Heart right ventricle (tissue), 16 donors: Measurements from ENCODE around the gene SLC19A1. TPM values are rescaled to one million over a fixed set of nuclear protein-coding genes. Genes with fewer than 3 reads are reported as not detected.

Experiments
- ATAC-seq, 8 donors: fragments of 200-7000 bp; cut with Tn5 transposase; one replicate each; pipeline ENCODE4 v1.9.1; 2020; ENCODE audit warnings: mild to moderate bottlenecking in 8 of 8, moderate library complexity in 8 of 8, moderate number of reproducible peaks in 1 of 8
- DNase-seq, 2 donors: peaks; one replicate each; pipeline ENCODE4 v3.0.0-alpha.2; 2020
- H3K27ac ChIP-seq, 10 donors: fragments of 200-600 bp; sonication (generic) in 2 of 10; one replicate each; pipeline versions ENCODE4 v1.5.0 to v1.8.0; 2020 to 2022; ENCODE audit warnings: mild to moderate bottlenecking in 3 of 10
- H3K27me3 ChIP-seq, 7 donors: fragments of 200-600 bp; one replicate each; pipeline ENCODE4 v1.8.0; 2021 to 2022; ENCODE audit warnings: mild to moderate bottlenecking in 2 of 7
- H3K36me3 ChIP-seq, 9 donors: fragments of 200-600 bp; sonication (generic) in 1 of 9; one replicate each; pipeline versions ENCODE4 v1.5.0 to v1.8.0; 2020 to 2022; ENCODE audit warnings: mild to moderate bottlenecking in 2 of 9
- H3K4me1 ChIP-seq, 9 donors: fragments of 200-600 bp; sonication (generic) in 1 of 9; one replicate each; pipeline versions ENCODE4 v1.5.0 to v1.8.0; 2020 to 2022; ENCODE audit warnings: mild to moderate bottlenecking in 4 of 9
- H3K4me3 ChIP-seq, 10 donors: fragments of 200-600 bp; sonication (generic) in 2 of 10; one replicate each; pipeline versions ENCODE4 v1.5.0 to v1.8.0; 2020 to 2022; ENCODE audit warnings: mild to moderate bottlenecking in 7 of 10, moderate library complexity in 2 of 10
- H3K9me3 ChIP-seq, 11 donors: fragments of 200-600 bp in 10 of 11; sonication (generic) in 2 of 11; one replicate each; pipeline versions ENCODE4 v1.5.0 to v1.8.0; 2013 to 2022; ENCODE audit warnings: mild to moderate bottlenecking in 2 of 11, control low read depth in 1 of 11, moderate library complexity in 1 of 11
- CTCF ChIP-seq, 9 donors: fragments of 200-600 bp; sonication (generic) in 2 of 9; IDR thresholded peaks; one replicate each; pipeline versions ENCODE4 v1.5.0 to v1.8.0; 2021 to 2022; ENCODE audit warnings: antibody characterized with exemption in 9 of 9, mild to moderate bottlenecking in 5 of 9, moderate library complexity in 1 of 9
- WGBS, 2 donors: extraction: QIAGEN DNeasy Blood & Tissue Kit; methylation state at CpG; one replicate each; pipeline ENCODE4 v1.1.7; 2013; ENCODE audit warnings: inconsistent platforms in 1 of 2; 5-methylcytosine and 5-hydroxymethylcytosine counted together
- intact Hi-C, 10 donors: fragments of 100-400 bp; cut with DNase I; formaldehyde crosslinking; loops; one replicate each; pipeline versions ENCODE4 v1.11.1 to v1.14.2; 2022
- polyA plus RNA-seq, 2 donors: library from polyadenylated mRNA; stranded (reverse); fragments of 200-250 nt; gene quantifications; one replicate each; pipeline ENCODE4 v1.2.3, GENCODE V29; 2013
- total RNA-seq, 10 donors: library from RNA; stranded (reverse); fragmentation: NEBNext Ultra II Directional in 3 of 10; extraction: Animal tissue kit (Norgen Biotek cat#: 25700) in 3 of 10; gene quantifications; one replicate each; pipeline versions ENCODE4 v1.2.1 to v1.2.4, GENCODE V29; 2021 to 2023
- donor health status: Arrhythmogenic right ventricular cardiomyopathy.
- donor health status: ischemic (EF 13 %, LVEDD 7.1; RV severe dilation, severe dysfunction).
- donor health status: healthy with polysubstance abuse.
- donor health status: DM: no; HTN: yes; CAD: no.
- donor health status: DM: no; HTN: no; CAD: no.
- donor health status: ischemic (EF 25% LVEDD 6.9; RV normal size, moderate dysfunction).
- donor health status: ischemic (EF 25% LVEDD 5.7; RV mildly dilated, moderate dysfunction).
- donor health status: healthy.
- donor health status: DM: yes; HTN: yes; CAD: no.
- donor health status: Ischemic cardiomyopathy.
- donor health status: ischemic (EF 35%, LVEDD 5.7; RV mildly dilated, moderate dysfunction).
- donor health status: nonischemic (EF 11% LVEDD 7.7; RV severe dilation, severe dysfunction).
- donor health status: DM: yes; HTN: yes; CAD: no.
- donor health status: PGD.
- donor health status: ischemic (EF 29% LVEDD 5.4; RV normal size, mild dysfunction).
- donor health status: nonischemic (EF 23%, LVEDD 6.1; RV moderate dilation, normal function).

SLC19A1 gene
- total and polyA plus RNA-seq, 12 donors: 1.5 to 8.5 (median 3.8) TPM

DNA sequence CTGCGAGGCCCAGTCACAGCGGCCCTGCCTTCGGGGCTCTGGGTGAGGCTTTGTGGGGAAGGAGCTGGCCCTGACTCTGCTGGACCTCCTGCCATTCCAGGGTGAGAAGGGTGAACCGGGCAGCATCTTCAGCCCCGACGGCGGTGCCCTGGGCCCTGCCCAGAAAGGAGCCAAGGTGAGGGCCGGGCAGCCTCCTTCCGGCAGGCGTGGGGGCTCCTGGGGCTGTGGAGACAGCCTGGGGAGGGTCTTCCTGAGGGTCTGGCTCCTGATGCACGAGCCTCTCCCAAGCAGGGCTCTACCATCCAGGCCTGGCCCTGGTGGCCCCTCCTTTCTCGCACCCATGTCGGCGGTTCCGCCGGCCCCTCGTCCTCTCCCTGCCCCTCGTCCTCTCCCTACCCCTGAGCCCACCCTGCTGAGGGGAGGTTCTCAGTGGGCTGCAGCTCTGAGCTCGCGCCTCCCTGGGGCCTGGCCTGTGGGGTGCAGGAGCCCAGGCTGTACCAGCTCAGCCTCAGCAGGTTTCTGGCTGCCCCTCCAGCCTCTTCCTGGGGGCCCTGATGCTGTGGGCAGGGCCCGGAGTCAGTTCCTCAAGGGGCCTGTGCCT lies 48.7 kb downstream of the SLC19A1 start:
- DNase-seq (no peak), ATAC-seq (no peak)
- intact Hi-C loops: loop anchor here in 1 of 10 donors (5.0 kb wide), 1 partner anchor 34 kb away; no protein-coding TSS in a partner anchor
- Histone ChIP-seq H3K4me3 (no peak overlapping the region), H3K36me3 (peaks cover 0 to 85% (median 25%) of the 10 kb centered on the region in 9 donors), H3K4me1 (no peaks in the 10 kb centered on the region), H3K27ac (no peak overlapping the region), H3K9me3 (no peaks in the 10 kb centered on the region), H3K27me3 (no peaks in the 10 kb centered on the region)
- TF ChIP-seq CTCF (IDR thresholded peaks at IDR 0.05): no peak
- WGBS, 2 donors: 96% methylated on average over 16 to 21 of the region's 21 CpGs

DNA sequence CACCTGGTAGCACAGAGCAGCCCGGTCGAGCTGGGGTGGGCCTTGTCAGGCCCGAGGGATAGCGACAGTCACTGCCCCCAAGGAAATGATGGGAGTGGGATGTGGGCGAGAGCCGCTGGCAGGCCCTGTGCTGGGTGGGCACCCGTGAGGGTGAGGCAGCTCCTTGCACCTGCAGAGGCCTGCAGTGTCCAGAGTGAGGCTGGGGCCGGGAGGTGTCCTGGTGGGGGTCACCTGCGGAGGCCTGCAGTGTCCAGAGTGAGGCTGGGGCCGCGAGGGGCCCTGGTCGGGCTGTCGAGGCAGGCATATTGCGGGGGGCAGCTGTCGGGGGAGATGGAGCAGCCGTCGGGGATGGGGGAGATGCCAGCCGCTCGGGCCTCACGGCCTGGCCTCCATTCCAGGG lies 49.5 kb downstream of the SLC19A1 start:
- intact Hi-C loops: loop anchor here in 1 of 10 donors (5.0 kb wide), 1 partner anchor 35 kb away; no protein-coding TSS in a partner anchor
- no peak overlapping the region for H3K4me3 ChIP-seq

DNA sequence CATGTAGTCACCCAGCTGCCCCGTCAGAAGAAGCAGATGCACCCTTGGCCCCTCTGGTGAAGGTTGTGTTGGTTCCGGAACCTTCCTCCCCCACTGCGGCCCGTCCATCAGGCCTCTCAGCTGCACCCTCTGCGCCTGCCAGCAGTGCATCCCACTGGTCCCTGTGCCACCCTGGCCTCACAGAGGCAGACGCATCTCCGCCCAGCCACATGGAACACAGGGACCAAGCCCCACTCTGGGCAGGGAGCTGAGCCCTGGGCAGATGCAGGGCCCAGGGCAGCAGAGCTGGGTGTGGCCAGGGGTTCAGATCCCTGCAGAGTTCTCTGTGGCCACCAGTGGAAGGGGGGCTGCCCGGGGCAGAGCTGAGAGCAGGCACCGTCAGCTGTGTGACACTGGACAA lies 50.6 kb downstream of the SLC19A1 start:
- no peak overlapping the region for H3K27ac ChIP-seq
- peaks cover 0 to 83% (median 13%) of the 10 kb centered on the region in 9 donors for H3K36me3 ChIP-seq
- TF ChIP-seq CTCF (IDR thresholded peaks at IDR 0.05): no peak
- ATAC-seq (no peak), DNase-seq (no peak)
- no peak overlapping the region for H3K4me3 ChIP-seq
- intact Hi-C loops: loop anchor here in 1 of 10 donors (5.0 kb wide), 1 partner anchor 36 kb away; no protein-coding TSS in a partner anchor
- no peaks in the 10 kb centered on the region for H3K4me1 ChIP-seq
- no peaks in the 10 kb centered on the region for H3K27me3 ChIP-seq
- no peaks in the 10 kb centered on the region for H3K9me3 ChIP-seq
- 97 to 99% methylated on average over 9 of the region's 9 CpGs for WGBS, 2 donors

More for the DNA sequence above, 49.5 kb downstream of the SLC19A1 start:
- TF ChIP-seq CTCF (IDR thresholded peaks at IDR 0.05): no peak
- no peaks in the 10 kb centered on the region for H3K4me1 ChIP-seq
- no peak for DNase-seq
- no peak overlapping the region for H3K27ac ChIP-seq
- H3K9me3 ChIP-seq: no peaks in the 10 kb centered on the region
- WGBS, 2 donors: 96% methylated on average over 20 of the region's 20 CpGs
- no peak for ATAC-seq
- H3K27me3 ChIP-seq: no peaks in the 10 kb centered on the region
- peaks cover 0 to 83% (median 23%) of the 10 kb centered on the region in 9 donors for H3K36me3 ChIP-seq

DNA sequence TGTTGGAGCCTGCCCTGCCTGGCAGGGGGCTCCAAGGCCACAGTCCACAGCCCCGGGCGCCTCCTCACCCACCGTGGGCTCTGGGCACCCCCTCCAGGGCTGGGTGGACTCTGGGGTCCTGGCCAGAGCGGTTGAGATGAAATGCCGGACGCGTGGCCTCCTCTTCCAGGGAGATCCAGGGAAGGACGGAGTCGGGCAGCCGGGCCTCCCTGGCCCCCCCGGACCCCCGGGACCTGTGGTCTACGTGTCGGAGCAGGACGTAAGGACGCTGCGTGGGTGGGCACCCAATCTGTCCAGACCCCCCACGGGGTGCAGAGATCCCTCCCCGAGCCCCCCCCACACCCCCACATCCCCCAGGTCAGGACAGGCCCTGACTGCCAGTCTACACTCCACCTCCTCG lies 51.2 kb downstream of the SLC19A1 start:
- H3K27ac ChIP-seq: no peak overlapping the region
- H3K4me3 ChIP-seq: no peak overlapping the region
- H3K36me3 ChIP-seq: peaks cover 0 to 79% (median 7%) of the 10 kb centered on the region in 9 donors
- intact Hi-C loops: loop anchor here in 1 of 10 donors (5.0 kb wide), 1 partner anchor 36 kb away; no protein-coding TSS in a partner anchor
- ATAC-seq (no peak), DNase-seq (no peak)
- no peak for TF ChIP-seq CTCF (IDR thresholded peaks at IDR 0.05)
- no peaks in the 10 kb centered on the region for H3K27me3 ChIP-seq
- no peaks in the 10 kb centered on the region for H3K4me1 ChIP-seq
- 87 to 95% methylated on average over 17 to 20 of the region's 20 CpGs for WGBS, 2 donors
- H3K9me3 ChIP-seq: no peaks in the 10 kb centered on the region
